ENCODE results near the gene USP10. TPM values are rescaled to one million over a fixed set of nuclear protein-coding genes. Genes with fewer than 3 reads are reported as not detected.

The USP10 gene
- total RNA-seq, 1 donor from 2014 or later, result 70.6 TPM

DNA sequence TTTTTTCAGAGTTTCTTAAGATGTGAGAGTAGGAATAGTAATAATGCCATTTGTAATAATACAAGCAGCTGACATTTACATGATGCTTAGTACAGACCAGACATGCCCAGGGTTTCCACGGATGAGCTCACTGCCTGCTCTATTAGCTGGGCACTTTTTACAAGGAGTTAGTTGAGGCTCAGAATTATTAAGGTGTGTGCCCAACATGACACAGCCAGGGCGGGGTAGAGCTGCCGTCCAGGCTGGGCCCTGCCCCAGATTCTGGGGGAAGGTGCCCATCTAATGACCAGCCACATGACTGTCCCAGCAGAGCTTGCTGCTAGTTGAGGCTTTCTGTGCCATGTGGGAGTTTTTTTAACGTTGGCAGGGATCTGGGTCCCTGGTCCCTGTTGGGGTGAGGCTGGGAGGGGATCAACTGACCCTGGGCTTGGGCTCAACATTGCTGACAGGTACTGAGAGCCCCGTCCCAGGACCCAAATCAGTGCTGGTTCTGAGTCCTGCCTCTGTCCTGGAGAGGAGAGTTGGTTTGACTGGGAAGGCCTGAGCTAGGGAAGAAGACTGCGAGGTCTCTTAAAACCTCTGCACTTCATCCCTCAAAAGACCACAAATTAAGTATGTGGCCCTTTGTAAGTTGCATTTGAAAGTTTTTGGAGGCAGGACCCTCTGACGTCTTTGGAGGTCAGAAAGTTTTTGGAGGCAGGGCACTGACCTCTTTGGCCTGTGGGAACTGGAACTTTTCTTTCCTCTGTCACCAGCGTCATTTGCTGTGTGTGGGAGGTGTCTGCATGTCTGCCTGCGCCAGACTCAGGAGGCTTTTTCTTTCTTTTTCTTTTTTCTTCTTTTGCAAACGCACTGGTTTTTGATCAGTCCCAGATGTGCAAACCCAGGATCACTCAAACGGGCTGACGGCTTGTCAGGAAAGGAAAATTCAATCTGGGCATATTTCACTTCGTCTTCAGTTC lies 122.2 kb downstream of the USP10 start:
- intact Hi-C loops (cut with DNase I), result no loop called here
- peak; percentile 14 for ATAC-seq (ENCODE audit: poor library complexity)
- DNase-seq, result no peak

DNA sequence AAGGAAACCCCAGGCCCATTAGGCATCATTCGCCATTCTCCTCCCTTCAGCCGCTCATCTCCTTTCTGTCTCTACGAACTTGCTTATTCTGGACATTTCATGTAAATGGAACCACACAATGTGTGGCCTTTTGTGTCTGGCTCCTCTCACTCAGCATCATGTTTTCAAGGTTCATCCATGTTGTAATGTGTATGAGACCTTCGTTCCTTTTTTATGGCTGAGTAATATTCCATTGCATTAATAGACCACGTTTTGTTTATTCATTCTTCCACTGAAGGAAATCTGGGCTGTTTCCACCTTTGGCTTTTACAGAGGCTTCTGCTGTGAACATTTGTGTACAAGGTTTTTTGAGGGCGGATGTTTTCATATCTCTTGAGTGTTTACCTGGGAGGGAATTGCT lies 123.2 kb downstream of the USP10 start:
- intact Hi-C loops (cut with DNase I), result no loop called here
- no peak for DNase-seq
- ATAC-seq (ENCODE audit: poor library complexity), result no peak

DNA sequence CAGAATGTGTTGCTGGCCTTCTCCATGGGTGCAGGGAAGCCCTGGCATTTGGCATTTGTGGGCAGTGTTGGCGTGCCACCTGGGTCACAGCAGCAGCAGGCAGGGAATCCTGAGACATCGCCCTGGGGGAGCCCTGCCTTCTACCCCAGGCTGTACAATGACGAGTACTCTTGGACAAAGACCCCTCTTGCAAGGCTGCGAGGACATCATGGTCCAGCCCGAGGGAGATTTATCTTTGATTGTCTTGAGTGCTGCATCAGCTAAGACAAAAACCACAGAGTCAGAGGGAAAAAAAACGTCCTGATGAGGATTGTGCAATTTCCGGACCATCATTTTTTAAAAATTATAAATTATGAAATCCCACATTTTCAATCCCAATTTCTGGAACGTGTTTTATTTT lies 123.7 kb downstream of the USP10 start:
- ATAC-seq (ENCODE audit: poor library complexity) (peak; percentile 8), DNase-seq (peak; percentile 58)
- intact Hi-C loops (cut with DNase I), result no loop called here

DNA sequence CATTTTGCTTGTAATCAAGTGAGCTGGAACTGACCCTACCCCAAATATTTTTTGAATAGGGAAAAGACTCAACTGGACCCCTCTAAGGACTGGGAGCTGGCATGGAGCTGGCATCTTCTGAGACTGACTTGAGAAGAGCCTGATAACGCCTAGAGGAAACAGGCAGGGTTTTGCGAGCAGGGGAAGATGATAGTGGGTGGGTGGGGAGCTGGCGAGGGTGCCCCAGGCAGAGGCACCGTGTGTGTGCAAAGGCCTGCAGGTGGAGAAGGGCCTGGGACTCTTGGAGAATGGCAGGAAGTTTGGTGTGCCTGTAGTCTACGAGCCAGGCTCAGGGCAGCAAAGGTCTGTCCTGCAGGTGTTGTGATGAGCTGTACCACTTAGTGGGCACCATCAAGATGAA lies 124.1 kb downstream of the USP10 start:
- ATAC-seq (ENCODE audit: poor library complexity) (no peak), DNase-seq (no peak)
- intact Hi-C loops (cut with DNase I), result no loop called here

DNA sequence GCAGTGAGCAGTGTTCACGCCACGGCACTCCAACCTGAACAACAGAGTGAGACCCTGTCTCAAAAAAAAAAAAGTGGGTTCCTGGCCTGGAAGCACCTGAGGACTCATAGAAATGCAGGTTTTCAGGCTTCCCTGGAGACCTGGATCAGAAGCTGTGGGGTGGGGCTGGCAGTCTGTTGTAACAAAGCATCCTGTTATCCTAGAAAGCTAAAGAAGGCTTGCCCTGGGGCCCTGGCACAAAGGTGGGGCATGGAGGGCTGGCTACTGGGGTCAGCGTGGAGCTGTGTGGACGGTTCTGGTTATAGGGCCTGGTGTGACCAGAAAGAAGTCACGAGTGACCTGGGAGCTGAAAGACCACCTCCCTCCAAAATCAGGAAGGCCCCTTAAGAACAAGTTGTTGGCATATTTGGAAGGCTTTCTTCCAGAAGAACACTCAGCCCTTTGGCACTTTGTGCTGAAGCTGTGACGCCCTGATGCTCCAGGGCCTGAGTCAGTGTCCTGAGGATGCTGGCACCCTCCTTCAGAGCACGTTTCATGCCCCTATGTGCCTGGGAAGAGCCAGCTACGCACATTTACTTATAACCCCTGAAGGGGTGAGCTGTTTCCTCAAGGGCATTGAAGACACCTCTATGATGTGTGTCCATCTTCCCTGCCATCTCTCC lies 126.2 kb downstream of the USP10 start:
- DNase-seq (no peak), ATAC-seq (ENCODE audit: poor library complexity) (no peak)
- intact Hi-C loops (cut with DNase I), result no loop called here

DNA sequence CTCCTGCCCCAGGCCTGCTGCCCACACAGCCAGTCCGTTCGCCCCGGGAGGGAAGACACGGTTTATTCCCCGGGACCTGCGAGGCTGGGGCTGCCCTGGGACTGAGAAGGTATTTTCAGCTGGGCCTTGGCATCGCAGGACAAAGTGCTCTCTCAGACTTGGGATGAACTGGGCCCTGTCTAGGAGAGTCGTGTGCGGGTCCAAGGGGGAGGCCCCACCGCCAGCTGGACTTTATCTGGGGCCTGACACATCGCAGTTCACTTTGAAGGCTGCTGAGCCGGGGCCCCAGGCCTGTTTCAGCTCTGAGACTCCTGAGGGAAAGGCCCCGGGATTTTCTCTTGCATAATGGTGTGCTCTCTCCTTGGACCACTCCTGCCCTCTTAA lies 126.8 kb downstream of the USP10 start:
- ATAC-seq (ENCODE audit: poor library complexity), result peak; percentile 67
- intact Hi-C loops (cut with DNase I), result no loop called here
- DNase-seq, result peak; percentile 83

DNA sequence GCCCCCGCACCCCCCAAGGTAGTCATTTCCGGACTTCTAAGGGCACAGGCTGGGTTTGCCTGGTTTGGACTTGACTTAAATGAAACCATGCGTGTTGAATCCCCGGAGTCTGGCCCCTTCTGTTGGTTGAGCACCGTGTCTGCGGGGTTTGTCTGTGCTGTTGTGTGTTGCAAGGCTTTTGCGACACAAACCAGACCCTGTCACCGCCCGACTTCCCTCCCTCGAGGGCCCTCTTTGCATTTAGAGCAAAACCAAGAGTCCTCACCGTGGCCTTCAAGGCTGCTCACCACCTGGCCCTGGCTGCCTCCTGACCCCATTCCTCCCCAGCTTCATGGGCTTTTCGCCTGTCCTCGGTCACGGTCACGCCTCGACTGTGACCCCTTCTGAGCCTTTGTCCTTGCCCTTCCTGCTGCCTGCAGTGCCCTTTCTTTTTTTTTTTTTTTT lies 127.4 kb downstream of the USP10 start:
- ATAC-seq (ENCODE audit: poor library complexity) (peak; percentile 15), DNase-seq (no peak)
- intact Hi-C loops (cut with DNase I), result no loop called here

DNA sequence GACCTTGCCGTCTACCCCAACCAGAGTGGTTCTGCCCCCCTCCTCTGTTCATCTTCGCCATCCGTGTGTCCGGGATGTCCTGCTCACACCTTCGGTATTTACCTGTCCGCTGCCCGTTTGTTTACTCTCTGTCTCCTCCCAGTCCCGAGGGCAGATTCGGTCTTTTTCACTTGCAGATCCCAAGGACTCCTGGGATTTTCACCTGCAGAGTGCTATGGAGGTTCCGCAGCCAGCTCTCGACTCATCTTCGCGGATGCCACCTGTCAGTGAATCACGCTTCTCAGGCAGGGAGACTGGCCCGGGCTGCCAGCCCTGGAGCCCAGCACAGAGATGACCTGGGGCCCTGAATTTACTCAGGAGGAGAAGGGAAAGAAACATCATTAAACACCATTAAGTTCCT lies 128.1 kb downstream of the USP10 start:
- DNase-seq (no peak), ATAC-seq (ENCODE audit: poor library complexity) (no peak)
- intact Hi-C loops (cut with DNase I), result no loop called here

DNA sequence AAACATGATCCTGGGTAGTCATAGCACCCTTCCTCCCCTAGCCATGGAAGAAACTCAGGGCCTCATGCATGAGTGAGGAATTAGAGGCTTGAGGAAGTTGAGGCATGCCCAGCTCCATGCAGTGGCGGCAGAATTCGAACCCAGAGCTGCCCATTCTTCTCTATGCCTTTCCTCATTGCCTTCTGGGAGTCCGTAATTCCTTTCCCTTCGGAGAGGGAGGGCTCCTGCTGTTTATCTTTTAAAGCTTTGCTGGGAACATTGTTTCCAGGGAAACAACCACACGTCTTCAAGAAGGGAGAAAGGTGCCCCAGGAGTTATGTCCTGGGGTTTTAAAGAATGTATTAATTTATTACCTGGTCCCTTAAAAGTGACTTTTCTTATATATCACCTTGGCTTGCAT lies 128.5 kb downstream of the USP10 start:
- DNase-seq, result no peak
- intact Hi-C loops (cut with DNase I), result no loop called here
- no peak for ATAC-seq (ENCODE audit: poor library complexity)

Other genes with a start within 250 kb of the USP10 start
- gene MEAK7, start 195.3 kb upstream of the USP10 start, total RNA-seq, result 5.0 TPM
- 14.4 TPM for gene COTL1, start 81.9 kb upstream of the USP10 start, total RNA-seq
- 66.1 TPM for gene KLHL36, start 51.5 kb upstream of the USP10 start, total RNA-seq
- 23.5 TPM for gene CRISPLD2, start 120.0 kb downstream of the USP10 start, total RNA-seq

All from Right ventricle myocardium superior (tissue), 1 donor.